ENCODE data around the gene AR.

AR gene

GRCh38 chrX:67673741-67674274 lies 130.0 kb downstream of the AR start:
- H3K9ac ChIP-seq (ENCODE audit: low read depth in 1 of 2, low read length in 2 of 2): no peak overlapping the region
- H3K4me3 ChIP-seq (ENCODE audit: low read depth in 1 of 2, low read length in 2 of 2): no peak overlapping the region
- H3K9me3 ChIP-seq (ENCODE audit: control insufficient read depth in 1 of 2, low read length in 2 of 2): no peaks in the 10 kb centered on the region
- no peak overlapping the region for H3K27ac ChIP-seq (ENCODE audit: low read depth, low read length)
- H3K36me3 ChIP-seq (ENCODE audit: control insufficient read depth in 1 of 2, insufficient read depth in 2 of 2, low read length in 2 of 2): no peaks in the 10 kb centered on the region
- H3K27me3 ChIP-seq (ENCODE audit: control insufficient read depth in 1 of 2, insufficient read depth in 2 of 2, low read length in 2 of 2): no peaks in the 10 kb centered on the region
- no peaks in the 10 kb centered on the region for H3K4me1 ChIP-seq (ENCODE audit: control insufficient read depth in 1 of 2, insufficient read depth in 2 of 2, low read length in 2 of 2)

- H3K9ac ChIP-seq (ENCODE audit: low read depth in 1 of 2, low read length in 2 of 2): no peak overlapping the region
- no peaks in the 10 kb centered on the region for H3K36me3 ChIP-seq (ENCODE audit: control insufficient read depth in 1 of 2, insufficient read depth in 2 of 2, low read length in 2 of 2)
- H3K4me3 ChIP-seq (ENCODE audit: low read depth in 1 of 2, low read length in 2 of 2): no peak overlapping the region
- H3K27me3 ChIP-seq (ENCODE audit: control insufficient read depth in 1 of 2, insufficient read depth in 2 of 2, low read length in 2 of 2): no peaks in the 10 kb centered on the region
- H3K27ac ChIP-seq (ENCODE audit: low read depth, low read length): no peak overlapping the region
- no peaks in the 10 kb centered on the region for H3K9me3 ChIP-seq (ENCODE audit: control insufficient read depth in 1 of 2, low read length in 2 of 2)
- H3K4me1 ChIP-seq (ENCODE audit: control insufficient read depth in 1 of 2, insufficient read depth in 2 of 2, low read length in 2 of 2): no peaks in the 10 kb centered on the region
These were observed 130.9 kb downstream of the AR start for GRCh38 chrX:67674741-67675140.

- Histone ChIP-seq H3K27me3 (ENCODE audit: control insufficient read depth in 1 of 2, insufficient read depth in 2 of 2, low read length in 2 of 2) (no peaks in the 10 kb centered on the region), H3K4me3 (ENCODE audit: low read depth in 1 of 2, low read length in 2 of 2) (no peak overlapping the region), H3K4me1 (ENCODE audit: control insufficient read depth in 1 of 2, insufficient read depth in 2 of 2, low read length in 2 of 2) (no peaks in the 10 kb centered on the region), H3K27ac (ENCODE audit: low read depth, low read length) (no peak overlapping the region), H3K9me3 (ENCODE audit: control insufficient read depth in 1 of 2, low read length in 2 of 2) (peaks cover 0 to 3% of the 10 kb centered on the region in 2 donors), H3K36me3 (ENCODE audit: control insufficient read depth in 1 of 2, insufficient read depth in 2 of 2, low read length in 2 of 2) (no peaks in the 10 kb centered on the region), H3K9ac (ENCODE audit: low read depth in 1 of 2, low read length in 2 of 2) (no peak overlapping the region)
These were observed 140.3 kb downstream of the AR start for GRCh38 chrX:67684136-67684535.

GRCh38 chrX:67692246-67692645 lies 148.4 kb downstream of the AR start:
- Histone ChIP-seq H3K9ac (ENCODE audit: low read depth in 1 of 2, low read length in 2 of 2) (no peak overlapping the region), H3K27ac (ENCODE audit: low read depth, low read length) (no peak overlapping the region), H3K36me3 (ENCODE audit: control insufficient read depth in 1 of 2, insufficient read depth in 2 of 2, low read length in 2 of 2) (no peaks in the 10 kb centered on the region), H3K4me1 (ENCODE audit: control insufficient read depth in 1 of 2, insufficient read depth in 2 of 2, low read length in 2 of 2) (no peaks in the 10 kb centered on the region), H3K27me3 (ENCODE audit: control insufficient read depth in 1 of 2, insufficient read depth in 2 of 2, low read length in 2 of 2) (no peaks in the 10 kb centered on the region), H3K9me3 (ENCODE audit: control insufficient read depth in 1 of 2, low read length in 2 of 2) (no peaks in the 10 kb centered on the region), H3K4me3 (ENCODE audit: low read depth in 1 of 2, low read length in 2 of 2) (no peak overlapping the region)

- no peaks in the 10 kb centered on the region for H3K27me3 ChIP-seq (ENCODE audit: control insufficient read depth in 1 of 2, insufficient read depth in 2 of 2, low read length in 2 of 2)
- H3K27ac ChIP-seq (ENCODE audit: low read depth, low read length): no peak overlapping the region
- H3K4me1 ChIP-seq (ENCODE audit: control insufficient read depth in 1 of 2, insufficient read depth in 2 of 2, low read length in 2 of 2): no peaks in the 10 kb centered on the region
- H3K4me3 ChIP-seq (ENCODE audit: low read depth in 1 of 2, low read length in 2 of 2): no peak overlapping the region
- no peaks in the 10 kb centered on the region for H3K9me3 ChIP-seq (ENCODE audit: control insufficient read depth in 1 of 2, low read length in 2 of 2)
- H3K9ac ChIP-seq (ENCODE audit: low read depth in 1 of 2, low read length in 2 of 2): no peak overlapping the region
- no peaks in the 10 kb centered on the region for H3K36me3 ChIP-seq (ENCODE audit: control insufficient read depth in 1 of 2, insufficient read depth in 2 of 2, low read length in 2 of 2)
These were observed 150.1 kb downstream of the AR start for GRCh38 chrX:67693928-67694327.

GRCh38 chrX:67697452-67697851 lies 153.6 kb downstream of the AR start:
- Histone ChIP-seq H3K9me3 (ENCODE audit: control insufficient read depth in 1 of 2, low read length in 2 of 2) (no peaks in the 10 kb centered on the region), H3K4me1 (ENCODE audit: control insufficient read depth in 1 of 2, insufficient read depth in 2 of 2, low read length in 2 of 2) (no peaks in the 10 kb centered on the region), H3K36me3 (ENCODE audit: control insufficient read depth in 1 of 2, insufficient read depth in 2 of 2, low read length in 2 of 2) (no peaks in the 10 kb centered on the region), H3K27me3 (ENCODE audit: control insufficient read depth in 1 of 2, insufficient read depth in 2 of 2, low read length in 2 of 2) (no peaks in the 10 kb centered on the region), H3K9ac (ENCODE audit: low read depth in 1 of 2, low read length in 2 of 2) (no peak overlapping the region), H3K4me3 (ENCODE audit: low read depth in 1 of 2, low read length in 2 of 2) (no peak overlapping the region), H3K27ac (ENCODE audit: low read depth, low read length) (no peak overlapping the region)

DNA sequence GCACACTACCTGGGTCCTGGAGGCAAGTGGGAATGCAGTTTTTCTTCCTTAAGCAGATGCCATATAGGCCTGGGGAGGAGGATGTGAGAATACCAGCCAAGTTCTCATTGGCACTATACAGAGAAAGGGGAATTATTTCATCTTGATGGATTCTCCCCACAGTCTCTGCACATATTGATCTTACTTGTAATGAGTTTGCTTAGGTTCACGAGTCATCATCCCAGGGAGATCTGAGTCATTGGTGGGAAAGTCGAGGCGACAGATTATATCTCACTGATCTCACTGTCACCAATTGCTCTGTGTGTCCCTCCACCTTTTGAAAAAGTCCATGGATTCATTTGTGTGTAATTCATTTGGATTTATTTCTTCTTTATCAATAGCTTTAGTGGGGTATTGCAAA lies 156.8 kb downstream of the AR start:
- Histone ChIP-seq H3K27me3 (ENCODE audit: control insufficient read depth in 1 of 2, insufficient read depth in 2 of 2, low read length in 2 of 2) (no peaks in the 10 kb centered on the region), H3K36me3 (ENCODE audit: control insufficient read depth in 1 of 2, insufficient read depth in 2 of 2, low read length in 2 of 2) (no peaks in the 10 kb centered on the region), H3K9me3 (ENCODE audit: control insufficient read depth in 1 of 2, low read length in 2 of 2) (no peaks in the 10 kb centered on the region), H3K9ac (ENCODE audit: low read depth in 1 of 2, low read length in 2 of 2) (no peak overlapping the region), H3K4me3 (ENCODE audit: low read depth in 1 of 2, low read length in 2 of 2) (no peak overlapping the region), H3K4me1 (ENCODE audit: control insufficient read depth in 1 of 2, insufficient read depth in 2 of 2, low read length in 2 of 2) (no peaks in the 10 kb centered on the region), H3K27ac (ENCODE audit: low read depth, low read length) (no peak overlapping the region)

DNA sequence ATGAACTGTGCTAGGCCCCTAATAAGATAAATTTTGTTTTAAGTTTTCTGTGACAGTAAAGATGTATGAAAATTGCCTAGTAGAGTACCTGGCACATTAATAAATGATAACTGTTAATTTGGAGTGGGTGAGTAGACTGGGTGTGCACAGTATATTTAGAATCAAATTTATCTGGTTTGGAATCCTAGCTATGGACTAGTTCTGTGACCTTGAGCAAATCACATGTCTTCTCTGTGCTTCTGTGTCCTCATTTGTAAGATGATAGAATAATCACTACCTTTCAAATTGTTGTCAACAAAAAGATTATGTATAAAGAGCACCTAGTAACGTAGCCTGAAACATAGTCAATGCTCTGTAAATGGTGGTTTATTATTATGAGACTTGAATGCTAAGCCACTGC lies 170.2 kb downstream of the AR start:
- Histone ChIP-seq H3K27me3 (ENCODE audit: control insufficient read depth in 1 of 2, insufficient read depth in 2 of 2, low read length in 2 of 2) (no peaks in the 10 kb centered on the region), H3K36me3 (ENCODE audit: control insufficient read depth in 1 of 2, insufficient read depth in 2 of 2, low read length in 2 of 2) (no peaks in the 10 kb centered on the region), H3K27ac (ENCODE audit: low read depth, low read length) (no peak overlapping the region), H3K4me1 (ENCODE audit: control insufficient read depth in 1 of 2, insufficient read depth in 2 of 2, low read length in 2 of 2) (no peaks in the 10 kb centered on the region), H3K4me3 (ENCODE audit: low read depth in 1 of 2, low read length in 2 of 2) (no peak overlapping the region), H3K9me3 (ENCODE audit: control insufficient read depth in 1 of 2, low read length in 2 of 2) (no peaks in the 10 kb centered on the region), H3K9ac (ENCODE audit: low read depth in 1 of 2, low read length in 2 of 2) (no peak overlapping the region)

GRCh38 chrX:67717571-67717970 lies 173.8 kb downstream of the AR start:
- Histone ChIP-seq H3K27me3 (ENCODE audit: control insufficient read depth in 1 of 2, insufficient read depth in 2 of 2, low read length in 2 of 2) (no peaks in the 10 kb centered on the region), H3K9ac (ENCODE audit: low read depth in 1 of 2, low read length in 2 of 2) (no peak overlapping the region), H3K4me3 (ENCODE audit: low read depth in 1 of 2, low read length in 2 of 2) (no peak overlapping the region), H3K27ac (ENCODE audit: low read depth, low read length) (no peak overlapping the region), H3K36me3 (ENCODE audit: control insufficient read depth in 1 of 2, insufficient read depth in 2 of 2, low read length in 2 of 2) (no peaks in the 10 kb centered on the region), H3K4me1 (ENCODE audit: control insufficient read depth in 1 of 2, insufficient read depth in 2 of 2, low read length in 2 of 2) (no peaks in the 10 kb centered on the region), H3K9me3 (ENCODE audit: control insufficient read depth in 1 of 2, low read length in 2 of 2) (no peaks in the 10 kb centered on the region)

DNA sequence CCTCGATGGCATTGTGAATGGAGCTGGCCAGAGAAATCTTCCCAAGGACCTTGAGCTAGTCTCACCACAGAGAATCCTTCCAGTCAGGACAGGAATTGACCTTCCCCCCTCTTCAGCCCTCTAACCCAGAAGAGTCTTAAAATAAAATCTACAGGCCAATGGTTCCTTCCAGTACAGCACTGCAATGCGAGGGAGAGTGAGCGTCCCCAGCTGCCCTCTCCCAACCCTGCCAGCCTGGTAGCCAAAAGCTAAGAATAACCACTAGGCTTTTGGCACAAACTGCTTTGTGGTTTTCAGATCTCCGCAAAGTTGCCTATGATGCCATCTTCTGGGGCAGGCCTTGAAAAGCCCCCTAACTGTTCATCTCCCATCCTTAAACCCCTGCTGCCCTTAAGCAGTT lies 175.1 kb downstream of the AR start:
- H3K36me3 ChIP-seq (ENCODE audit: control insufficient read depth in 1 of 2, insufficient read depth in 2 of 2, low read length in 2 of 2): no peaks in the 10 kb centered on the region
- no peak overlapping the region for H3K27ac ChIP-seq (ENCODE audit: low read depth, low read length)
- H3K4me1 ChIP-seq (ENCODE audit: control insufficient read depth in 1 of 2, insufficient read depth in 2 of 2, low read length in 2 of 2): no peaks in the 10 kb centered on the region
- no peaks in the 10 kb centered on the region for H3K27me3 ChIP-seq (ENCODE audit: control insufficient read depth in 1 of 2, insufficient read depth in 2 of 2, low read length in 2 of 2)
- H3K4me3 ChIP-seq (ENCODE audit: low read depth in 1 of 2, low read length in 2 of 2): no peak overlapping the region
- H3K9ac ChIP-seq (ENCODE audit: low read depth in 1 of 2, low read length in 2 of 2): no peak overlapping the region
- H3K9me3 ChIP-seq (ENCODE audit: control insufficient read depth in 1 of 2, low read length in 2 of 2): no peaks in the 10 kb centered on the region

- Histone ChIP-seq H3K27me3 (ENCODE audit: control insufficient read depth in 1 of 2, insufficient read depth in 2 of 2, low read length in 2 of 2) (no peaks in the 10 kb centered on the region), H3K27ac (ENCODE audit: low read depth, low read length) (no peak overlapping the region), H3K9ac (ENCODE audit: low read depth in 1 of 2, low read length in 2 of 2) (no peak overlapping the region), H3K36me3 (ENCODE audit: control insufficient read depth in 1 of 2, insufficient read depth in 2 of 2, low read length in 2 of 2) (no peaks in the 10 kb centered on the region), H3K4me3 (ENCODE audit: low read depth in 1 of 2, low read length in 2 of 2) (no peak overlapping the region), H3K4me1 (ENCODE audit: control insufficient read depth in 1 of 2, insufficient read depth in 2 of 2, low read length in 2 of 2) (no peaks in the 10 kb centered on the region), H3K9me3 (ENCODE audit: control insufficient read depth in 1 of 2, low read length in 2 of 2) (no peaks in the 10 kb centered on the region)
These were observed 176.5 kb downstream of the AR start for GRCh38 chrX:67720344-67720743.
